Raji (cell line): ENCODE results near the gene AHCYL1.

Source experiments
- POLR2A ChIP-seq: IDR thresholded peaks from 2 replicates; pipeline ENCODE4 v1.6.1; 2011; ENCODE audit warnings: low read depth, low read length, control low read depth; ENCODE audit not compliant: insufficient read depth

AHCYL1 gene

GRCh38 chr1:110070671-110071242 lies 86.2 kb downstream of the AHCYL1 start, which contains the start of gene ALX3:
Gene ALX3, minus strand, starts transcription at chr1:110070672. Its CDS starts 60 bp downstream, at chr1:110070612.
- no peak for TF ChIP-seq POLR2A
